Measurements from ENCODE around the gene MMP11. TPM values are rescaled to one million over a fixed set of nuclear protein-coding genes. Genes with fewer than 3 reads are reported as not detected.

The MMP11 gene
- total RNA-seq, 1 experiment from 2014 or later, result 7.4 TPM

DNA sequence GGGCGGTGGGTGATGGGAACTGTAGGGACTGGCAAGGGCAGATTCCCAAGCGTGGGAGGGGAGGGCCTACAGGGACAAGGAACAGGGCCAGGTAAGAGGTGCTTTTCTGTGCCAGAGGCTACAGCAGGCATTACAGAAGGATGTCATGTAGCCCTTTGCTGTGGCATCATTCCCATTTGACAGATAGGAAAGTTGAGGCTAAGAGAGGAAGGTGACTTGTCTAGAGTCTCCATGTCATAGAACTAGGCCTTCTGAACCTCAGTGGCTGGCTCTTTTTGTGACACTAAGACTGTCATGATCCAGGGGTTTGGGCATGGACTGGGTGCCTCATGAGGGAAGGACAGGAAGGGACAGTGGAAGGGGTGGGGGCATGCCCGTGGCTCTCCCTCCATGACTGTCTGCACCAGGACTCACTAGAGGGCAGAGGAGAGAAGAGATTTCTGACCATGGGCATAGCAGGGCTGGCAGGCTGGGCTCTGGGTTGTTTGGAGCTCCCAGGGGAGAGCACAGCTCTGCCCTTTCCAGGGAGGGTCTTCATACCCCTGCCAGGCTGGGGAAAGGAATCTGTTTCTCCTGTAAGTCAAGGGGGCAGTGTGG lies 3.2 kb downstream of the MMP11 start:
- TF ChIP-seq TCF7L2 (IDR thresholded peaks at IDR 0.05; ENCODE audit: borderline replicate concordance, extremely low read depth, insufficient read depth, insufficient read length) (no peak), RAD21 (IDR thresholded peaks at IDR 0.05; ENCODE audit: low read depth) (no peak), CEBPB (IDR thresholded peaks at IDR 0.05; ENCODE audit: low read depth) (no peak), ELF1 (IDR thresholded peaks at IDR 0.05; ENCODE audit: borderline replicate concordance, low read depth) (no peak), SP1 (IDR thresholded peaks at IDR 0.05; ENCODE audit: low read depth) (no peak), MAX (IDR thresholded peaks at IDR 0.05) (no peak), CBX3 (IDR thresholded peaks at IDR 0.05; ENCODE audit: low read depth) (no peak), JUND (IDR thresholded peaks at IDR 0.05) (no peak), EZH2 (IDR thresholded peaks at IDR 0.05) (no peak), ATF3 (IDR thresholded peaks at IDR 0.05) (no peak)
- TF ChIP-seq, protein P1, sequence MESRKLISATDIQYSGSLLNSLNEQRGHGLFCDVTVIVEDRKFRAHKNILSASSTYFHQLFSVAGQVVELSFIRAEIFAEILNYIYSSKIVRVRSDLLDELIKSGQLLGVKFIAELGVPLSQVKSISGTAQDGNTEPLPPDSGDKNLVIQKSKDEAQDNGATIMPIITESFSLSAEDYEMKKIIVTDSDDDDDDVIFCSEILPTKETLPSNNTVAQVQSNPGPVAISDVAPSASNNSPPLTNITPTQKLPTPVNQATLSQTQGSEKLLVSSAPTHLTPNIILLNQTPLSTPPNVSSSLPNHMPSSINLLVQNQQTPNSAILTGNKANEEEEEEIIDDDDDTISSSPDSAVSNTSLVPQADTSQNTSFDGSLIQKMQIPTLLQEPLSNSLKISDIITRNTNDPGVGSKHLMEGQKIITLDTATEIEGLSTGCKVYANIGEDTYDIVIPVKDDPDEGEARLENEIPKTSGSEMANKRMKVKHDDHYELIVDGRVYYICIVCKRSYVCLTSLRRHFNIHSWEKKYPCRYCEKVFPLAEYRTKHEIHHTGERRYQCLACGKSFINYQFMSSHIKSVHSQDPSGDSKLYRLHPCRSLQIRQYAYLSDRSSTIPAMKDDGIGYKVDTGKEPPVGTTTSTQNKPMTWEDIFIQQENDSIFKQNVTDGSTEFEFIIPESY (IDR thresholded peaks at IDR 0.05; ENCODE audit: extremely low read depth, insufficient replicate concordance, low read length), result no peak
- H3K9me2 ChIP-seq (ENCODE audit: insufficient read depth), result no peaks in the 10 kb centered on the region
- H3K4me1 ChIP-seq (ENCODE audit: control insufficient read depth in 1 of 2, insufficient read depth in 2 of 2, low read length in 2 of 2), result peaks cover 24 to 51% of the 10 kb centered on the region in 2 experiments
- DNase-seq (ENCODE audit: low read depth, low spot score) (no peak), ATAC-seq (no peak)
- POLR2A ChIA-PET, result interaction anchor here (2.8 kb wide), 1 partner anchor 9 kb away, joined by 6 read pairs; the partner anchor contains the start of gene CHCHD10
- no TSS peak for BruUV-seq (replicated peaks)
- CTCF ChIA-PET, result no interaction called here
- H3K4me3 ChIP-seq (replicated peaks in 1 of 2; ENCODE audit: low read depth in 1 of 2, low read length in 2 of 2), result no peak overlapping the region
- H3K79me2 ChIP-seq (ENCODE audit: insufficient read depth, low read length), result no peaks in the 10 kb centered on the region
- H3K4me2 ChIP-seq (ENCODE audit: low read length), result no peak overlapping the region
- RAD21 ChIA-PET (ENCODE audit: low non-redundant PET in 1 of 2, low total read pairs in 2 of 2, uncharacterized antibody in 2 of 2, unreplicated experiment in 2 of 2), result no interaction called here
- H3K9ac ChIP-seq (ENCODE audit: low read length), result no peak overlapping the region
- H3K9me3 ChIP-seq (ENCODE audit: control insufficient read depth in 1 of 2, insufficient read depth in 1 of 2, low read depth in 1 of 2, low read length in 2 of 2), result no peaks in the 10 kb centered on the region
- H2AFZ ChIP-seq (ENCODE audit: low read depth, low read length, poor library complexity, severe bottlenecking), result no peak overlapping the region
- no peaks in the 10 kb centered on the region for H3K36me3 ChIP-seq (ENCODE audit: control insufficient read depth in 1 of 2, insufficient read depth in 2 of 2, low read length in 2 of 2)
- no peak overlapping the region for H3K27ac ChIP-seq (ENCODE audit: low read depth, low read length)
- no peaks in the 10 kb centered on the region for H3K27me3 ChIP-seq (ENCODE audit: insufficient read depth, low read length)
- intact Hi-C loops (cut with micrococcal nuclease), result no loop called here
- H4K20me1 ChIP-seq (ENCODE audit: insufficient read depth), result no peaks in the 10 kb centered on the region

Data from HCT116 (cell line).